Measurements from ENCODE around the gene SHKBP1. TPM values are rescaled to one million over a fixed set of nuclear protein-coding genes. Genes with fewer than 3 reads are reported as not detected.

The SHKBP1 gene
- total and polyA plus RNA-seq, 9 of the 15 experiments (the other 6 are each of a cell fraction or from before 2014, with no cell fraction given), result 1.2 to 58.1 (median 22.3) TPM

- no peak for FAIRE-seq
- no TSS peak for BruUV-seq (replicated peaks)
- Histone ChIP-seq H3K9me3 (replicated peaks; ENCODE audit: control insufficient read depth, insufficient read depth, low read depth, low read length) (no peaks in the 10 kb centered on the region), H3K36me3 (ENCODE audit: control insufficient read depth, insufficient read depth, low read length) (peaks cover 7% of the 10 kb centered on the region; the same call in 1 of the 3 replicates), H3K4me2 (ENCODE audit: insufficient read depth, low read length) (peak overlapping the region; percentile 33), H3K27ac (ENCODE audit: extremely low read depth, low read depth, low read length) (no peak overlapping the region), H3K9ac (ENCODE audit: insufficient read depth in 1 of 2, low read depth in 2 of 2, low read length in 2 of 2) (peak overlapping the region in 1 of 2 experiments; percentile 84; a peak in 2 of 4 replicates), H2AFZ (ENCODE audit: low read depth, low read length) (no peak overlapping the region), H3K4me1 (replicated peaks in 1 of 2; ENCODE audit: control insufficient read depth in 2 of 2, insufficient read depth in 2 of 2, low read length in 2 of 2) (peaks cover 60 to 92% of the 10 kb centered on the region in 2 experiments), H3K79me2 (ENCODE audit: control insufficient read depth, insufficient read depth, low read length) (peaks cover 22% of the 10 kb centered on the region), H3K27me3 (ENCODE audit: control insufficient read depth in 2 of 2, insufficient read depth in 2 of 2, low read length in 2 of 2) (no peaks in the 10 kb centered on the region), H3K9me1 (ENCODE audit: control insufficient read depth, insufficient read depth, low read length) (no peaks in the 10 kb centered on the region), H3K4me3 (peak overlapping the region; percentile 61; the same call in 1 of the 2 replicates), H4K20me1 (replicated peaks; ENCODE audit: control insufficient read depth, insufficient read depth, low read length) (peaks cover 2% of the 10 kb centered on the region; the same call in 1 of the 2 replicates)
- 0 out of 3 replicates have a peak, but pooled peaks have one; percentile 0 for ATAC-seq
- POLR2A ChIA-PET, result interaction anchor here (0.7 to 2.3 kb wide), 16 partner anchors 9 to 584 kb away, joined by 3 to 15 read pairs (median 4); partner anchors contain the start of genes BLVRB and SERTAD1
- CTCF ChIA-PET (ENCODE audit: low intra/inter-chr PET ratio), result interaction anchor here (0.6 to 2.7 kb wide), 2 partner anchors 31 to 75 kb away, joined by 3 to 35 read pairs; no protein-coding TSS in a partner anchor
- intact Hi-C loops (cut with micrococcal nuclease) (loop anchor here (5.0 kb wide), 1 partner anchor 297 kb away; no protein-coding TSS in a partner anchor), in situ Hi-C loops (cut with MboI) (no loop called here)
- no peak for DNase-seq (ENCODE audit: extremely low read depth in 1 of 4, low spot score in 3 of 4)
- WGBS (ENCODE audit: insufficient coverage, low coverage, missing lambda C conversion rate), result 5% methylated on average over 15 of the region's 18 CpGs
- TF ChIP-seq RBM22 (IDR thresholded peaks at IDR 0.05; ENCODE audit: low read depth, low read length, poor library complexity, severe bottlenecking) (peak; percentile 6), NRF1 (conservative IDR thresholded peaks at IDR 0.05 in 1 of 2, IDR thresholded peaks at IDR 0.05 in 1 of 2) (peak; percentile 3 to 7; a peak in 2 of 4 replicates), HBP1 (CRISPR knock-in tag; IDR thresholded peaks at IDR 0.05) (0 out of 2 replicates have a peak, but pooled peaks have one; percentile 12), KDM1A (IDR thresholded peaks at IDR 0.05) (peak; percentile 80 to 90; a peak in 3 of 4 replicates), SMARCA5 (IDR thresholded peaks at IDR 0.05) (peak; percentile 59; the same call in 1 of the 2 replicates), RFX7 (CRISPR knock-in tag; IDR thresholded peaks at IDR 0.05) (0 out of 2 replicates have a peak, but pooled peaks have one; percentile 56), ZBTB7A (IDR thresholded peaks at IDR 0.05; ENCODE audit: borderline replicate concordance, control insufficient read depth, low read depth, low read length) (peak; percentile 85), USF1 (CRISPR knock-in tag; IDR thresholded peaks at IDR 0.05) (0 out of 2 replicates have a peak, but pooled peaks have one; percentile 7), THRB (CRISPR knock-in tag; conservative IDR thresholded peaks at IDR 0.05) (peak; percentile 86), CHD4 (IDR thresholded peaks at IDR 0.05; ENCODE audit: insufficient read depth, insufficient replicate concordance, low read depth, low read length, poor library complexity, severe bottlenecking) (no peak), TRIM24 (IDR thresholded peaks at IDR 0.05) (0 out of 4 replicates have a peak, but pooled peaks of 1 of the 2 experiments have one; percentile 26), TCF15 (CRISPR knock-in tag; IDR thresholded peaks at IDR 0.05) (no peak), SOX6 (IDR thresholded peaks at IDR 0.05) (no peak), SRSF3 (IDR thresholded peaks at IDR 0.05; ENCODE audit: insufficient read depth, low read length) (no peak), ELF4 (CRISPR knock-in tag; IDR thresholded peaks at IDR 0.05) (peak; percentile 43; the same call in 1 of the 2 replicates), BRF1 (IDR thresholded peaks at IDR 0.05; ENCODE audit: borderline replicate concordance, extremely low read depth, insufficient read length) (no peak), CBX3 (IDR thresholded peaks at IDR 0.05; ENCODE audit: borderline replicate concordance in 1 of 2, low read length in 2 of 2) (peak in 1 of 2 experiments; percentile 29; a peak in 1 of 3 replicates)
Measured at GRCh38 chr19:40604171-40604646, 27.5 kb downstream of the SHKBP1 start.

All from K562 (cell line).